Stimulated activated naive B cell treated with anti-CD40 and anti-IgM and Interleukin-4, amounts not matched to agents 10 μg/mL and 1 μg/mL and 100 μg/mL, for 72 hours (primary cell): Measurements from ENCODE around the gene HTRA3.

Source experiments
- ATAC-seq, 2 donors: fragments of 150-1000 bp; cut with Tn5 transposase; replicated peaks; 2 replicates each; pipeline ENCODE4 v1.10.0; 2021; ENCODE audit warnings: moderate library complexity in 1 of 2
- DNase-seq: peaks from one replicate; pipeline ENCODE4 v3.0.0; 2021
- H3K27ac Mint-ChIP-seq: one replicate; pipeline ENCODE4 v1.8.0; 2022; ENCODE audit warnings: mild to moderate bottlenecking, mixed read lengths
- H3K27me3 Mint-ChIP-seq, 2 donors: one replicate each; pipeline ENCODE4 v1.8.0; 2022; ENCODE audit warnings: mixed read lengths in 2 of 2
- H3K36me3 Mint-ChIP-seq, 2 donors: one replicate each; pipeline ENCODE4 v1.8.0; 2022; ENCODE audit warnings: mixed read lengths in 2 of 2, mild to moderate bottlenecking in 1 of 2
- H3K4me1 Mint-ChIP-seq, 2 donors: one replicate each; pipeline ENCODE4 v1.8.0; 2022; ENCODE audit warnings: mixed read lengths in 2 of 2, mild to moderate bottlenecking in 1 of 2
- H3K4me3 Mint-ChIP-seq, 2 donors: one replicate each; pipeline ENCODE4 v1.8.0; 2022; ENCODE audit warnings: mild to moderate bottlenecking in 2 of 2, mixed read lengths in 2 of 2, moderate library complexity in 1 of 2
- H3K9me3 Mint-ChIP-seq, 2 donors: one replicate each; pipeline ENCODE4 v1.8.0; 2022; ENCODE audit warnings: mixed read lengths in 2 of 2, mild to moderate bottlenecking in 1 of 2

The HTRA3 gene

GRCh38 chr4:8312976-8313375 lies 43.4 kb downstream of the HTRA3 start:
- H3K27me3 Mint-ChIP-seq, result peaks cover 12 to 17% of the 10 kb centered on the region in 2 donors
- peaks cover 0 to 2% of the 10 kb centered on the region in 2 donors for H3K36me3 Mint-ChIP-seq
- H3K27ac Mint-ChIP-seq, result no peak overlapping the region
- H3K4me3 Mint-ChIP-seq, result no peak overlapping the region
- peaks cover 0 to 2% of the 10 kb centered on the region in 2 donors for H3K4me1 Mint-ChIP-seq
- DNase-seq (no peak), ATAC-seq (no peak)
- peaks cover 6 to 15% of the 10 kb centered on the region in 2 donors for H3K9me3 Mint-ChIP-seq

- peaks cover 7% of the 10 kb centered on the region in 2 donors for H3K27me3 Mint-ChIP-seq
Observed at GRCh38 chr4:8314691-8315255, 45.2 kb downstream of the HTRA3 start.

GRCh38 chr4:8315435-8316250 lies 46.1 kb downstream of the HTRA3 start:
- H3K4me3 Mint-ChIP-seq, result no peak overlapping the region
- peaks cover 0 to 2% of the 10 kb centered on the region in 2 donors for H3K36me3 Mint-ChIP-seq
- H3K27me3 Mint-ChIP-seq, result peaks cover 5 to 7% of the 10 kb centered on the region in 2 donors
- H3K4me1 Mint-ChIP-seq, result peaks cover 0 to 2% of the 10 kb centered on the region in 2 donors
- DNase-seq (no peak), ATAC-seq (no peak)
- H3K9me3 Mint-ChIP-seq, result peaks cover 6 to 15% of the 10 kb centered on the region in 2 donors
- H3K27ac Mint-ChIP-seq, result no peak overlapping the region

More at GRCh38 chr4:8314691-8315255, 45.2 kb downstream of the HTRA3 start:
- peaks cover 0 to 2% of the 10 kb centered on the region in 2 donors for H3K36me3 Mint-ChIP-seq
- peaks cover 6 to 15% of the 10 kb centered on the region in 2 donors for H3K9me3 Mint-ChIP-seq
- DNase-seq (no peak), ATAC-seq (no peak)
- H3K4me1 Mint-ChIP-seq, result peaks cover 0 to 2% of the 10 kb centered on the region in 2 donors
- H3K27ac Mint-ChIP-seq, result peak overlapping the region; percentile 43
- H3K4me3 Mint-ChIP-seq, result no peak overlapping the region

GRCh38 chr4:8316251-8316771 lies 46.8 kb downstream of the HTRA3 start:
- Mint-ChIP-seq H3K9me3 (peaks cover 6 to 15% of the 10 kb centered on the region in 2 donors), H3K4me1 (peaks cover 0 to 2% of the 10 kb centered on the region in 2 donors), H3K4me3 (no peak overlapping the region), H3K36me3 (peaks cover 0 to 2% of the 10 kb centered on the region in 2 donors), H3K27ac (no peak overlapping the region), H3K27me3 (peaks cover under 1 to 7% of the 10 kb centered on the region in 2 donors)
- no peak for ATAC-seq
- DNase-seq, result no peak

GRCh38 chr4:8316911-8317351 lies 47.4 kb downstream of the HTRA3 start:
- no peak overlapping the region for H3K27ac Mint-ChIP-seq
- no peak overlapping the region for H3K4me3 Mint-ChIP-seq
- peaks cover 0 to 2% of the 10 kb centered on the region in 2 donors for H3K36me3 Mint-ChIP-seq
- DNase-seq, result no peak
- H3K9me3 Mint-ChIP-seq, result peaks cover 6 to 15% of the 10 kb centered on the region in 2 donors
- peaks cover 0 to 7% of the 10 kb centered on the region in 2 donors for H3K27me3 Mint-ChIP-seq
- ATAC-seq, result no peak
- H3K4me1 Mint-ChIP-seq, result peaks cover 0 to 2% of the 10 kb centered on the region in 2 donors

- no peaks in the 10 kb centered on the region for H3K36me3 Mint-ChIP-seq
- peaks cover 1 to 10% of the 10 kb centered on the region in 2 donors for H3K9me3 Mint-ChIP-seq
- no peak overlapping the region for H3K4me3 Mint-ChIP-seq
- H3K27me3 Mint-ChIP-seq, result peaks cover 0 to 3% of the 10 kb centered on the region in 2 donors
- H3K4me1 Mint-ChIP-seq, result peaks cover 0 to 2% of the 10 kb centered on the region in 2 donors
- no peak overlapping the region for H3K27ac Mint-ChIP-seq
- DNase-seq, result no peak
- no peak for ATAC-seq
Observed at GRCh38 chr4:8317474-8317873, 47.9 kb downstream of the HTRA3 start.

GRCh38 chr4:8318509-8318908 lies 49.0 kb downstream of the HTRA3 start:
- H3K4me1 Mint-ChIP-seq, result peaks cover 0 to 2% of the 10 kb centered on the region in 2 donors
- peaks cover 0 to 1% of the 10 kb centered on the region in 2 donors for H3K9me3 Mint-ChIP-seq
- no peak for ATAC-seq
- no peaks in the 10 kb centered on the region for H3K36me3 Mint-ChIP-seq
- peaks cover 0 to 3% of the 10 kb centered on the region in 2 donors for H3K27me3 Mint-ChIP-seq
- no peak for DNase-seq
- H3K4me3 Mint-ChIP-seq, result no peak overlapping the region
- H3K27ac Mint-ChIP-seq, result no peak overlapping the region

GRCh38 chr4:8319061-8319460 lies 49.5 kb downstream of the HTRA3 start:
- DNase-seq (no peak), ATAC-seq (no peak)
- no peak overlapping the region for H3K27ac Mint-ChIP-seq
- H3K36me3 Mint-ChIP-seq, result no peaks in the 10 kb centered on the region
- peaks cover 0 to 2% of the 10 kb centered on the region in 2 donors for H3K4me1 Mint-ChIP-seq
- H3K4me3 Mint-ChIP-seq, result no peak overlapping the region
- H3K27me3 Mint-ChIP-seq, result peaks cover 0 to 3% of the 10 kb centered on the region in 2 donors
- no peaks in the 10 kb centered on the region for H3K9me3 Mint-ChIP-seq

GRCh38 chr4:8319731-8320385 lies 50.3 kb downstream of the HTRA3 start:
- peaks cover 0 to 2% of the 10 kb centered on the region in 2 donors for H3K9me3 Mint-ChIP-seq
- no peak overlapping the region for H3K4me3 Mint-ChIP-seq
- DNase-seq (no peak), ATAC-seq (no peak)
- peaks cover 0 to 2% of the 10 kb centered on the region in 2 donors for H3K4me1 Mint-ChIP-seq
- no peaks in the 10 kb centered on the region for H3K36me3 Mint-ChIP-seq
- H3K27me3 Mint-ChIP-seq, result peaks cover 0 to 3% of the 10 kb centered on the region in 2 donors
- H3K27ac Mint-ChIP-seq, result no peak overlapping the region

GRCh38 chr4:8320386-8320750 lies 50.8 kb downstream of the HTRA3 start:
- H3K4me3 Mint-ChIP-seq, result no peak overlapping the region
- DNase-seq, result no peak
- H3K27me3 Mint-ChIP-seq, result peaks cover 0 to 3% of the 10 kb centered on the region in 2 donors
- ATAC-seq, result no peak
- no peaks in the 10 kb centered on the region for H3K36me3 Mint-ChIP-seq
- H3K27ac Mint-ChIP-seq, result no peak overlapping the region
- H3K4me1 Mint-ChIP-seq, result peaks cover 0 to 2% of the 10 kb centered on the region in 2 donors
- H3K9me3 Mint-ChIP-seq, result peaks cover 0 to 2% of the 10 kb centered on the region in 2 donors

GRCh38 chr4:8321220-8321619 lies 51.7 kb downstream of the HTRA3 start:
- DNase-seq (no peak), ATAC-seq (no peak)
- Mint-ChIP-seq H3K9me3 (peaks cover 0 to 2% of the 10 kb centered on the region in 2 donors), H3K36me3 (no peaks in the 10 kb centered on the region), H3K27me3 (no peaks in the 10 kb centered on the region), H3K4me1 (no peaks in the 10 kb centered on the region), H3K27ac (no peak overlapping the region), H3K4me3 (no peak overlapping the region)

GRCh38 chr4:8321771-8322170 lies 52.2 kb downstream of the HTRA3 start:
- no peak for ATAC-seq
- no peak overlapping the region for H3K4me3 Mint-ChIP-seq
- H3K27ac Mint-ChIP-seq, result no peak overlapping the region
- H3K4me1 Mint-ChIP-seq, result no peaks in the 10 kb centered on the region
- no peak for DNase-seq
- H3K9me3 Mint-ChIP-seq, result peaks cover 0 to 2% of the 10 kb centered on the region in 2 donors
- H3K36me3 Mint-ChIP-seq, result no peaks in the 10 kb centered on the region
- no peaks in the 10 kb centered on the region for H3K27me3 Mint-ChIP-seq

GRCh38 chr4:8322794-8323704 lies 53.5 kb downstream of the HTRA3 start:
- no peaks in the 10 kb centered on the region for H3K36me3 Mint-ChIP-seq
- DNase-seq (no peak), ATAC-seq (no peak)
- H3K4me3 Mint-ChIP-seq, result no peak overlapping the region
- no peak overlapping the region for H3K27ac Mint-ChIP-seq
- no peaks in the 10 kb centered on the region for H3K4me1 Mint-ChIP-seq
- peaks cover 0 to 2% of the 10 kb centered on the region in 2 donors for H3K9me3 Mint-ChIP-seq
- H3K27me3 Mint-ChIP-seq, result no peaks in the 10 kb centered on the region
